Fibroblast of villous mesenchyme (primary cell): Measurements from ENCODE around the gene CLCA1. TPM values are rescaled to one million over a fixed set of nuclear protein-coding genes. Genes with fewer than 3 reads are reported as not detected.

Experiments used
- DNase-seq: peaks from one replicate; pipeline ENCODE4 v3.0.0-alpha.2; 2010; ENCODE audit warnings: low read depth
- H3K4me3 ChIP-seq: 2 replicates; pipeline ENCODE4 v1.5.1; 2011; ENCODE audit warnings: low read depth, mild to moderate bottlenecking, low read length
- total RNA-seq: library from RNA; depleted of rRNA; stranded (reverse); fragments of >200 nt; gene quantifications from 2 replicates; pipeline ENCODE4 v1.2.3, GENCODE V29; 2012
- TF ChIP-seq, protein P1 (sequence below): IDR thresholded peaks from 2 replicates; pipeline ENCODE4 v1.5.1; 2012; ENCODE audit warnings: low read depth, mild to moderate bottlenecking, low read length; ENCODE audit not compliant: insufficient read depth

Gene CLCA1, protein sequence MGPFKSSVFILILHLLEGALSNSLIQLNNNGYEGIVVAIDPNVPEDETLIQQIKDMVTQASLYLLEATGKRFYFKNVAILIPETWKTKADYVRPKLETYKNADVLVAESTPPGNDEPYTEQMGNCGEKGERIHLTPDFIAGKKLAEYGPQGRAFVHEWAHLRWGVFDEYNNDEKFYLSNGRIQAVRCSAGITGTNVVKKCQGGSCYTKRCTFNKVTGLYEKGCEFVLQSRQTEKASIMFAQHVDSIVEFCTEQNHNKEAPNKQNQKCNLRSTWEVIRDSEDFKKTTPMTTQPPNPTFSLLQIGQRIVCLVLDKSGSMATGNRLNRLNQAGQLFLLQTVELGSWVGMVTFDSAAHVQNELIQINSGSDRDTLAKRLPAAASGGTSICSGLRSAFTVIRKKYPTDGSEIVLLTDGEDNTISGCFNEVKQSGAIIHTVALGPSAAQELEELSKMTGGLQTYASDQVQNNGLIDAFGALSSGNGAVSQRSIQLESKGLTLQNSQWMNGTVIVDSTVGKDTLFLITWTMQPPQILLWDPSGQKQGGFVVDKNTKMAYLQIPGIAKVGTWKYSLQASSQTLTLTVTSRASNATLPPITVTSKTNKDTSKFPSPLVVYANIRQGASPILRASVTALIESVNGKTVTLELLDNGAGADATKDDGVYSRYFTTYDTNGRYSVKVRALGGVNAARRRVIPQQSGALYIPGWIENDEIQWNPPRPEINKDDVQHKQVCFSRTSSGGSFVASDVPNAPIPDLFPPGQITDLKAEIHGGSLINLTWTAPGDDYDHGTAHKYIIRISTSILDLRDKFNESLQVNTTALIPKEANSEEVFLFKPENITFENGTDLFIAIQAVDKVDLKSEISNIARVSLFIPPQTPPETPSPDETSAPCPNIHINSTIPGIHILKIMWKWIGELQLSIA
- total RNA-seq, result under 0.01 TPM in 1 of 2 replicates, not detected in the other

DNA sequence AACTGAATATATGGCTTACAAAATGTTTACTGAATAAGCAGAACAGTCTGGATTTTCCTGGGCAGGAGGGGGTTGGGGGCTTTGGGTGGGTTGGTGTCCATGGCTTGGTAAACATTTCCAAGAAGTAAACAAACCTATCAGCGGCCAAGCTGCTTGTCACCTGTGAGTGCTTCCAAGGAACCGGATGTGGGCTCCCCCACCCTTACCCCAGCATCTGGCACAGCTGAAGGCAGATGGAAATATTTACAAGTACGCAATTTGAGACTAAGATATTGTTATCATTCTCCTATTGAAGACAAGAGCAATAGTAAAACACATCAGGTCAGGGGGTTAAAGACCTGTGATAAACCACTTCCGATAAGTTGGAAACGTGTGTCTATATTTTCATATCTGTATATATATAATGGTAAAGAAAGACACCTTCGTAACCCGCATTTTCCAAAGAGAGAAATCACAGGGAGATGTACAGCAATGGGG, at the start of gene CLCA1:
CLCA1 (plus strand) TSS at position 427 of the 477 bp plus-strand sequence; CDS start at position 472, 45 bp downstream.
- TF ChIP-seq, protein P1, sequence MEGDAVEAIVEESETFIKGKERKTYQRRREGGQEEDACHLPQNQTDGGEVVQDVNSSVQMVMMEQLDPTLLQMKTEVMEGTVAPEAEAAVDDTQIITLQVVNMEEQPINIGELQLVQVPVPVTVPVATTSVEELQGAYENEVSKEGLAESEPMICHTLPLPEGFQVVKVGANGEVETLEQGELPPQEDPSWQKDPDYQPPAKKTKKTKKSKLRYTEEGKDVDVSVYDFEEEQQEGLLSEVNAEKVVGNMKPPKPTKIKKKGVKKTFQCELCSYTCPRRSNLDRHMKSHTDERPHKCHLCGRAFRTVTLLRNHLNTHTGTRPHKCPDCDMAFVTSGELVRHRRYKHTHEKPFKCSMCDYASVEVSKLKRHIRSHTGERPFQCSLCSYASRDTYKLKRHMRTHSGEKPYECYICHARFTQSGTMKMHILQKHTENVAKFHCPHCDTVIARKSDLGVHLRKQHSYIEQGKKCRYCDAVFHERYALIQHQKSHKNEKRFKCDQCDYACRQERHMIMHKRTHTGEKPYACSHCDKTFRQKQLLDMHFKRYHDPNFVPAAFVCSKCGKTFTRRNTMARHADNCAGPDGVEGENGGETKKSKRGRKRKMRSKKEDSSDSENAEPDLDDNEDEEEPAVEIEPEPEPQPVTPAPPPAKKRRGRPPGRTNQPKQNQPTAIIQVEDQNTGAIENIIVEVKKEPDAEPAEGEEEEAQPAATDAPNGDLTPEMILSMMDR, result no peak
- DNase-seq, result no peak
- no peak within 1 kb of the TSS for H3K4me3 ChIP-seq

DNA sequence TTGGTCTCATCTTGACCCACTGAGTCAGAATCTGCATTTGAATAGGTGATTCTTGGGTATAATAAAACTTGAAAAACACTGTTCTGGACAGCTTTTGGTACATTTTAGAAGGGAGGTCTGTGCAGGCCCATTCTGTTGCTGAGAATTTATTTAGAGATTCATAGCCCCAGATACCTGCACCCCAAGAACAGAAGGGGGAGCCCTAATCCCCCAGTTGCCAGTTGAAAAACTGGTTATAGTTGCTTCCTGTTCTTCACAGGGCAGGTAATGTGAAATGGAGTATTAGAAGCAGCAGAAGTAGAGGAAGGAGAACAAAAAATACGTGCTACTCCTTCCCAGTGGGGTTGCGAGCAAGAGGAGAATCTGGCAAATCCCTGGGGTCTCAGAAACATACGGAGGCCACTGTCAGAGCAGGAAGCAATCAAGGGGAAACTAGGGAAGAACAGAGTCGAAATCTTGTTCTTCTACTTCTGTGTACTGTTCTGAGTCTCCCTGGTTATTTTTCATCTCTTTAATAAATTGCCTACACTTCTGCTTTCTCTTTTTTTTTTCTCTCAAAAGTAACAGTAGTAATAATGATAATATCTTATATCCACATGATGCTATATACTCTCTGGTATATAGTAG, 49.3 kb upstream of the CLCA1 start:
- H3K4me3 ChIP-seq, result no peak overlapping the region
- TF ChIP-seq, protein P1, result peak; percentile 67
- peak; percentile 38 for DNase-seq

DNA sequence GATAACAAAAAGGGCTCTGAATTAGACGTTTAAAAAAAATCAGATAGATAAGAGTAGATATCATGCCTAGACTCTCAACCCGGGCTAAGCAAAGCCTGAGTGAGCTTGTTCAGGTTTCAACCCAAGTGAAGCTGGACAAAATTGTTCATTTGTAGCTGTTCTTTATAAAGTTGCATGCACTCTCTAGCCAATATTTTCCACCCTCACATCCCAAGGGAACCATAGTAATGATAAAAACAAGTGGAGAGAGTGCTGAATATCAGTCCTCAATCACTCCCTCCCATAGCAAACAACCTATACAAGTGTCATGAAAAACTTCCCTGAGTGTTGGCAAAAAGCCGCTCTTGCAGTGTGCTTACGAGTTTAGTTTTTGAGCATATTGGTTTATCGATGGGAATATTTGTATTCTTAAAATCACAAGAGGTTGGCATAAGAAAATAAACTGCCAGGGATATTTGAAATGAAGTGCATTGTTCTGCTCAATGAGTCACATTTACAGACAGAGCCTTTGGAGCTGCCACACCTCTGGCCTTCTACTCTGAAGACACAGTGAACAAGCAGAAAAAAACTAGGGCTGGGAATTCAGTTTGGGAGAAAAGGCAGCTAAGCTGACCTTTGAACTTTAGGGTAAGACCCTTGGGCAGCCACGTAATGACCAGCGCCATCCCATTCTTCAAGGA, 47.0 kb upstream of the CLCA1 start:
- no peak for DNase-seq
- TF ChIP-seq, protein P1, result no peak
- no peak overlapping the region for H3K4me3 ChIP-seq

DNA sequence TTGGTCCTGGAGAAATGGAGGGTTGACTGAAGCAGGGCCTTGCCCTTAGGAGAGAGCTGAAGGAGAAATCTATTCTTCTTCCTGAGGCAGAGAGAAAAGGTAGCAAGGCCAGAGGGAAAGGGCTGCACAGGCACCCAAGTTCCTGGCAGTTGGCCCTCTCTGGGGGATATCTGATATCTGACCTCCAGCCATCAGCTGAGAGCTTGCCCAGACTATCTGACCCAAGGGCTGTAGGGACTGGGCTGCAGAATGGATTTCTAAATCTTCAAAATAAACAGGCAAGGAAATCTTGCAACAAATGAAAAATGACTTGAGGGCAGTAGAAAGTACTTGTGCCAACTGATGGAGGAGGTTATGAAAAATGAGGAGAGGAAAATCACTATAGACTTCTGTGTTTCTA, 45.3 kb upstream of the CLCA1 start:
- TF ChIP-seq, protein P1, result no peak

DNA sequence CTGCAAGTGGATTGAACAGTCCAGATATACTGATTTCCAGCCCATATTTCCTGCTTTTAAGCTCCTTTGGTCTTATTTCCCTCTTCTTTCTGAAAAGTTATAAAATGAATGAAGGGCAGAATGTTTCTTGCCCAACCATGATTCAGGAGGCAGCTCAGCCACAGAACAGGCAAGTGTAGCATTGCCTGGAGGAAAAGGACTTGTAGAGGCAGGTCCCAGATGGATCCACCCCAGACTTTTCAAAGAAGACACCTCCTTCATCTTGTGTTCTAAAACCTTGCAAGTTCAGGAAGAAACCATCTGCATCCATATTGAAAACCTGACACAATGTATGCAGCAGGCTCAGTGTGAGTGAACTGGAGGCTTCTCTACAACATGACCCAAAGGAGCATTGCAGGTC, 44.9 kb upstream of the CLCA1 start, which contains the start of gene CLCA2:
CLCA2 (plus strand) TSS at position 299 of the 400 bp plus-strand sequence; CDS start at position 376, 77 bp downstream.
- H3K4me3 ChIP-seq, result no peak within 1 kb of the TSS

More for the DNA sequence above, 45.3 kb upstream of the CLCA1 start:
- H3K4me3 ChIP-seq, result no peak overlapping the region
- DNase-seq, result no peak

More for the DNA sequence above, 44.9 kb upstream of the CLCA1 start, which contains the start of gene CLCA2:
- TF ChIP-seq, protein P1, result no peak
- DNase-seq, result no peak
